HG02943 (cell line): Measurements from ENCODE around the gene KCNIP3.

ENCODE experiments used
- ATAC-seq: cut with Tn5 transposase; IDR thresholded peaks from one replicate; pipeline ENCODE4 v1.9.1; 2021; ENCODE audit warnings: mild to moderate bottlenecking, low read depth, moderate library complexity; ENCODE audit not compliant: unreplicated experiment

KCNIP3 gene

DNA sequence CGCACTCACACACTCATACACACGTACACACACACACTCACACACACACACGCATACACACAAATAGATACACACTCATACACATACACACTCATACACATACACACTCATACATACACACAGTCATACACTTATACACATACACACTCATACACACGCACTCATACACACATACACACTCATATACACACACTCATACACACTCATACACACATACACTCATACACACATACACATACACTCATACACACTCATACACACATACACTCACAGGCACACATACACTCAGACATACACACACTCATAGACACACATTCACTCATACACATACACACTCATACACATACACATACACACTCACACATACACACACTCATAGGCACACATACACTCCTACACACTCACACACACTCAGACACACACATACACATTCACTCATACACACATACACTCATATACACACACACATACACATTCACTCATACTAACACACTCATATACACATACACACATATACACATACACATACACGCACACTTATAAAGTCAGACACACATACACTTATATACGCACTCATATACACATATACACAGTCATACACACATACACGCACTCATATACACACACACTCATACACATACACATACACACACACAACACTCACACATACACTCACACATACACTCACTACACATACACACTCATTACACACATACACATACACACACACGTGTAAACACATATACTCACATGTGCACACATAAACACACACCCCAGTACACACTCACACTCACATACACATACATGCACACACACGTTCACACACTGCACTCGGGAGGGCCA, 28.7 kb downstream of the KCNIP3 start:
- no peak for ATAC-seq

DNA sequence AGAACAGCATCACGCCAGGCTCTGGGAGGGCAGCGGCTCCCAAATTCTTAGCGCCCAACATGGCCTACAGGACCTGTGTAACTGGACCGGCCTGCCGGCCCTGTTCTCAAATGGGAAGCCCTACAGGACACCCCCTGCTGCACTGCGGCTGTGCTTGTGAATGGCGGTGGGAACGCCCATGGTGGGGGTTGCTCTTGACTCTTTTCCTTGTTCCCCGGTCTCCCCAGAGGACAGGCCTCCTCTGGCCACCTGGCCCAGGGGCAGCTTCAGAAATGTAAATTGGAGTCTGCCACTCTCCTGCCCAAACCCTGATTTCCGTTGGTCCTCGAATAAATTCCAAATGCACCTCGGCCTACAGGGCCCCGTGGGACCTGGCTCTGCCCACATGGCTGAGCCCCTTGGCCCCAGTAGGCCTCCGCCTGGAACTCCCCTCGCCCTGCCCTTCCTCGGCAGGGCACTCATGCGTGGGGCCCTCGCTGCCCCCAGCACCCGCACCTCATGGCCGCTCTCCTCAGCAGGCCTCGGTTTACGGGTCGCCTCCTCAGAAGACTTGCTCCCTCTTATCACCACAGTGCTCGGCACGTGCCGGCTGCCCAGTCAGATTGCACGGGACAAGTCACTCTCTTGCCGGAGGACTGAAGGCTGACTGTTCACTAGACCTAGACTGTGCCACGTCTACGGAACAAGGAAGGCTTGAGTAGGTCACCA, 29.4 kb downstream of the KCNIP3 start:
- ATAC-seq = no peak

DNA sequence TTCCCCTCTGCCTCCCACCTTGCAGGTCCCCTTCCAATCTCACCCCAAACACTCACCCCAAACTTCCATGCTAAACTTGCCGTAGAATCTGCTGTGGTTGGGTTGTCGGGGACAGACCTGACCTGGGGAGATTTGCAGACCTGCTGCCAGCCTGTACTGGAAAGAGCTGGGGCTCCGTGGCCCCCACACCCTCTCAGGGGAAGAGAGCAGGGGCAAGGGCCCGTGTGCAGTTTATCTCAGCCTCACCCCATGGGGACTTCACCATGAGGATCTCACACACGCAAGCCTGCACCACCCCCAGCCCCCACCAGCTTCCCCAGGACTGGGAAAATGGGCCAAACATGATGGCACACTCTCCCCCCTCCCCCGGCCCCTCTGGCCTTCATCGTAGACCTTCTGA, 30.7 kb downstream of the KCNIP3 start:
- no peak for ATAC-seq

DNA sequence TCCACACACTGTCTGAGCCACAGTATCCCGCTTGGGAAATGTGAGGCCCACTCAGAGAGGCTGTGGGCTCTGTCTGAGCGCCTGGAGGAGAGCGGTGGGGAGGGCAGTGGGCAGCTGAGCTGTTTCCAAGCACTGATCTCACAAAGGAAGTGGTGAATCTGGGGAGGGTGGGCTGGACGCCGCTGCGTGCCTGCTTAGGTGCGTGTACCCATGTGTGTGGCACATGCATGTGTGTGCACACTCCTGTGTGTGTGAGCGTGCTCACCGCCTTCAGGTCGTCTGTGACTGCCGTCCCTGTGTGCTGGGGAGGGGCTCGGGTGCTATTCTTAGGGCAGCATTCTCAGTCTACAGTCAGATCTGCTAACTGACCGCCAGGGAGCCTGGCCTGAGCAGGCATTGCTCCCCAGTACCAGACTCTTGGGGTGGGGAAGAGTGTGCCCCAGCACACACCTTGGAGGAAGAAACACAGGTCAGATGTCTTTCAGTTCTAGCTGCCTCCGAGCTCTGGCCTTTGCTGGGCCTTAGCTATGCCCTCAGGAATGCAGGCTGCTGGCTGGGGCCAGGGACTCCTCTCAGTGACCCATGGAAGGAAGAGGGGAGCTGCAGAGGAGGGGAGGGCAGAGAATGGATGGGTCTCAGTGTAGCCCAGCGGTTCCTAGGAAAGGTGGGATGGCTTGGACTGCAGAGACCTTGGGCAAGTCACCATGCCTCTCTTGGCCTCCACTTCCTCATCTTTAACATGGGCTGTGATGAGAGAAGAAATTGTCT, 31.4 kb downstream of the KCNIP3 start:
- ATAC-seq = no peak

DNA sequence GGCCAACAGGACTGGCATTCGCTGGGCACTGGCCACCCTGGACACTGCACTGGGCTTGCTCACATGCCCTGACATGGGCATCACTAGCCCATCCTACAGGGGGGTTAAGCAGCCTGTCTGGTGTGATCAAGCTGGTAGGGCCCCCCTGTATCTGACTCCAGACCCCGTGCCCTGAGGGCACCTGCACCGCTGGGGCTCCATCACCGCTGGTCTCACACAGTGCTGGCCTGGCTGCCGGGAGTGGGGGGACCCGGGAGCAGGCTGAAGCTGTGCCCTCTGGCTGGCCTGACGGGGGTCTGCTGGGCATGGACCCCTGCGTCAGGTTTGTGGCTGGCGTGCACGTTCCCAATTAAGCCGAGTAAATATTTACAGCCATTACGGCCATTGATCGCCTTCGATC, 32.3 kb downstream of the KCNIP3 start:
- no peak for ATAC-seq

DNA sequence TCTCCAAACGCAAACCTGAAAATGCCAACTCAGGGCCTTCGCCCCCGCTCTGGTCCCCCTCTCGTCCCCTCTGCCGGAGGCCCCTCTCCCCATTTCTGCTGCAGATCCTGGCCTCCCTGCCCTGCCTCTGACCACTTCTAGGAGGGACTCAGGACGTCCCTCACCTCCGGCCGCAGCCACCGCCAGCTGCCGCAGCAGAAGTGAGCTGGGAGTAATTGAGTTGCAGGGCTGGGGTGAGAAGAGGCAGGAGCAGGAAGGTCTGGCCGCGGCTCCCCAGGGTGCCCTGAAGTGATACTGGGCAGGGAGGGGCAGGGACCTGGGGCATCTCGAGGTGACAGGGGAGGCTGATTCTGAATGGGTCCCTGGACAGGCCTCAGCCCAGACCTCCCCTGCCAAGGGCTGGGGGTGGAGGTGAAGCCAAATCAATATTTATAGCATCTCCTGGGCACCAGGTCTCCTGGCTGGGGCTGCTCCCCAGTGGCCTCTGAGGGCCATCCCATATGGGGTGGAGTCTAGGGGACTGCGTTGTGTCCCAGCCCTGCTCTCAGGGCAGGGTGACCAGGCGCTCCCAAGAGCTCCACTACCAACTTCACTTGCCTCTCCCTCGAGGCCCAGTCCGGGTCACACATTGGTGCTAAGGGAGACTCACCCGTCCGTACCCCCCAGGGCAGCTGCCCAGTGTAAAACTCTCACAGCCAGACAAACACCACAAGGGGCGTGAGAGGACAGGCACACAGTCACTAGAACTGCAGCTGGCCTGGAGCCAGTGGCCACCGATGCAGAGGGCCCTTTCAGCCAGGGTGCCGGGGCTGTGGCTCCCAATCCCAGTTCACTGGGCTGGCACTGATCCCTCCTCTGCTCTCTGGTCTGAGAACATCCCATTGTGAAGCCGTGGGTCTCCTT, 33.0 kb downstream of the KCNIP3 start:
- no peak for ATAC-seq

DNA sequence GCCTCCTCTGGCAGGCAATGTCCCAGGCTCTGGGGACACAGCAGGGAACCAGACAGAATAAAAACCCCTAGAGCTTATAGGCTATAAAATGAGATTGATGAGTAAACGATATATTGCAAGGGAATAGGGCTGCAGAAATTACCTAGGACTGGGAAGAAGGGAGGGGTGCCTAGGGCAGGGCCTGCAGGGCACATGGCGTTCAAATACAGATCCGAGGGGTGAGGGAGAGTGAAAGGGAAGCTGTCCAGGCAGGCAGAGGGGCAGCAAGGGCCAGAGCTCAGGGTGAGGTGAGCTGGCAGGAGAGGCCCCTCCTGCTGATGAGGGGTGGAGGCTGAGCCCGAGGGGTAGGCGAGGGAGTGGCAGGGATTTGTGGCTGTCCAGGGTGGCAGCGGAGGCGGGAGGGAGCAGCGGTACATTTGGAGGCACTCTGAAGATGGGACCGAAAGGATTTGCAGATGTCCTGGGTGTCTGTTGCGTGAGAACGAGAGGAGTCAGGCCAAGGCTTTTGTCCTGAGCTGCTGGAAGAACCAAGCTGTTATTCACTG, 33.7 kb downstream of the KCNIP3 start:
- ATAC-seq = no peak

DNA sequence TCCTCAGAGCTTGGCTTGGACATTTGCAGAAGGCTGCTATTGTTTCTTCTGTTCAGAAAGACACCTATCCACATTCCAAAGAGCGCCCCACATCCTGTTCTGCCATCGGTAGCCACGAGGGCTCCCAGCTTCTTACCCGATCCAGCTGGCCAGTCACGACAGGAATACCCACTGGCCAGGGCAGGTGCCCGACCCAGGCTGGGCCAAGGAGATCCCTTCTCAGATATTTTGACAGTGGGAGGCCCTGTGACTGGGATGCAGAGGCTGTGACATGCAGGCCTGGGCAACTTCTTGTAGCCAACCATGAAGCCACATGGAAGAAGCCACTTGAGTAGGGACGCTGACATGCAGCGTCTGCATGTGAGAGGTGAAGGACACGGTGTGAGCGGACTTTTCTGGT, 34.5 kb downstream of the KCNIP3 start:
- ATAC-seq = no peak

DNA sequence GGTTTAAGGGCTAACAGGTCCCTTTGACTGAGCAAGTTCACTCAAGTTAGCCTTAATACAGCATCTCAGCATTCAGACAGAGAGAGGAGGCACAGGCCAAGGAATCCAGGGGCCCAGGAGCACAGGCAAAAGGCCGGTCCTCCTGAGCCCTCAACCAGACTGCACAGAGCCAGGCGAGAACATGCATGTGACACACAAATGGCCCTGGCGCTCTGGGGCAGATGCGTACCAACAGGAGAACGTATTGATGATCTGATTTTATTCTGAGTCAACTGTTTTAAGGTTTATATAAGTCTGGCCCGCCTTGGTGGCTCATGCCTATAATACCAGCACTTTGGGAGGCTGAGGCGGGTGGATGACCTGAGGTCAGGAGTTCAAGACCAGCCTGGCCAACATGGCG, 34.9 kb downstream of the KCNIP3 start:
- no peak for ATAC-seq

DNA sequence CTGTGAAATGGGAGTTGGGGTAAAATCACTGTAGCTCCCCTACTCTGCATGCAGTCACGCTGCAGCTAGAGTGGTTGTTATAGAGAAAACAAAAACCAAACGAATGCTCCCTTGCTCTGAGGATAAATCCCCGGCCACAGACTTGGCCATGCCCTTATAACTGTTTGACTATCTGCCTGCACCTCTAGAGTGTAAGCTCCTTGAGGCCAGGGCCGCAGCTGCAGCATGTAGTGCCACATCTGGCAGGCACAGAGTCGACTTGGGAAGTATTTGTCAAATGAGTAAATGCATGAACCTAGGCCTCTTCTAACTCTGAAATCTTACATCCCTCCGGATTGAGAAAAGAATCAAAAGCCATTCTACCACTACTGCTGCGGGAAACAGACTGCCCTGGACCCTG, 35.9 kb downstream of the KCNIP3 start:
- no peak for ATAC-seq

DNA sequence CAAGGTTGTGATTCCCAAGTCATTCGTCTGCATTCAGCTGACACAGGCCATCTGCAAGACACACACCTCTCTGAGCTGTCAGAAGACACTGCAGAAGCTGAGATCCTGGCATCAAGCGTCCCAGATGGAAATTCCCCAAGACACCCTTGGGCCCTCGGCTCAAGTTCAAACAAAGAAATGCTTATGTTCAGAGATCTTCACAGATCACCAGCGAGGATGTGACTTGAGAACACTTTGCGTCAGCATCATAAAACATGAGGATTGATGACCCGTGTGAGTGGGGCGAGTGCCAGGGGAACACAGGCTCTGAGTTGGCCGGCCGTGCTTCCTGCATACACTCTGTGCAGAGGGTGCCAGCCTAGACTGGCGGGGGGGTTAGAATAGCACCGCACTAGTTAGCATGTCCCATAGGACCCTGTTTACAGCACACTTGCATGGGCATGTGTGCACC, 36.8 kb downstream of the KCNIP3 start:
- no peak for ATAC-seq

DNA sequence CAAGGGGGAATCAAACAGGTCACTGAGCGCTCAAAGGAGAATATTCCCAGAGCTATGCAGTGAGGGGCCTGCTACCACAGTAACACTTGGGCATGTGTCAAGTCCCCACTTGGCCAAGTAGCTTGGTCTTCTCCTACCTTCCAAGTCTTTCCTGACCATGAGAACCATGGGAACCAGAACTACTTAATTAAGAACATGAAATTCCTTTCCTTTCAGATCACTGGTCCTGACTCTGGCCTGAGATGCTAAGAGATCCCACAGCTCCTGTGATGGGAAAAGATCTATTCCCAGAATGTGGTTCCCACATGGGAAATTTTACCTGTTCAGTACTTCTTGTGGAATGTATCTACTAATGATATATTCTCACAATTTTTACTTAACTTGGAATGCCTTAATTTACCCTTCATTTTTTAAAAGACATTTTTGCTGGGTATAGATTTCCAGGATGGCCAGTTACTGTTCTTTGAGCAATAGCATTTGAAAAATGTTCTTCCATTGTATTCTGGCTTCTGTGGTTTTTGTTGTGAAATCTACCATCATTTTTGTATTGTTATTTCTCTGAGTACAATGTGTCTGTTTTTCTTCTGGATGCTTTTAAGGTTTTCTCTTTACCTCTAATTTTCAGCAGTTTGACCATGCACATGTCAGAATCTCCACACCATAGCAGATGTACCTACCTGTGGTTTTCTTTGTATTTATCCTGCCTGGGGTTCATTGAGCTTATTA, 37.9 kb downstream of the KCNIP3 start:
- no peak for ATAC-seq

DNA sequence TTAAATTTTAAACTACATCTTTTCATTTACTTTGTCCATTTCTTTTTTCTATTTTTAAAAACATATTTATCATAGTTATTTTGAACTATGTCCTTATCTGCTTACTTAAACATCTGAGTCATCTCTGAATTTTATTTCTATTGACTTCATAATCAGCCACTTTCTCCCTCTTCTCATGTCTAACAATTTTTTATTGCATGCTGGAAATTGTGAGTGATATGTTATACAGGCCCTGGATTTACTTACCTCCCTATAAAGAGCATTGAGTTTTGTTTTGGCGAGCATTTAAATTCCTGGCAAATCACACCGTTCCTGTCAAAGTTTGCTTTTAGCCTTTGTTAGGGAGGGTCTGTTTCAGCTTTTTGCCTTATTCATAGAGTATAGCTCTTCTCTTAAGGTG, 39.3 kb downstream of the KCNIP3 start:
- ATAC-seq = no peak

DNA sequence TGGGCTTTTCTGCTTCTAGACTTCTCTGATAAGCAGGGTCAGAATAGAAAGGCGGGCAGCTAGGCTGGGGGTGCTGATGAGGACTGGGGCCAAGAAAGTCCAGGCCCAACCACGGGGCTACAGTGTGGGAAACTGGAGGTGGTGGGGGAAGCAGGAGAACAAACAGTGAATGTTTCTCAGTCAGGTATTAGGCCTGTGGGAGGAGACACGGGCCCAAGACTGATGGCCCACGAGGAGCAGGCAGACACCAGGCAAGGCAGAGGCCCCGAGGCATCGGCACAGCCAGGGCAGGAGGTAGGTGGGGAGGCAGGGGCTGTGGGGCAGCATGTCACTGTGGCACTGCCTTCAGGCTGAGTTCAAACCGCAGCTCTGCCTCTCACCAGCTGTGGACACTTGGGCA, 40.7 kb downstream of the KCNIP3 start:
- no peak for ATAC-seq

DNA sequence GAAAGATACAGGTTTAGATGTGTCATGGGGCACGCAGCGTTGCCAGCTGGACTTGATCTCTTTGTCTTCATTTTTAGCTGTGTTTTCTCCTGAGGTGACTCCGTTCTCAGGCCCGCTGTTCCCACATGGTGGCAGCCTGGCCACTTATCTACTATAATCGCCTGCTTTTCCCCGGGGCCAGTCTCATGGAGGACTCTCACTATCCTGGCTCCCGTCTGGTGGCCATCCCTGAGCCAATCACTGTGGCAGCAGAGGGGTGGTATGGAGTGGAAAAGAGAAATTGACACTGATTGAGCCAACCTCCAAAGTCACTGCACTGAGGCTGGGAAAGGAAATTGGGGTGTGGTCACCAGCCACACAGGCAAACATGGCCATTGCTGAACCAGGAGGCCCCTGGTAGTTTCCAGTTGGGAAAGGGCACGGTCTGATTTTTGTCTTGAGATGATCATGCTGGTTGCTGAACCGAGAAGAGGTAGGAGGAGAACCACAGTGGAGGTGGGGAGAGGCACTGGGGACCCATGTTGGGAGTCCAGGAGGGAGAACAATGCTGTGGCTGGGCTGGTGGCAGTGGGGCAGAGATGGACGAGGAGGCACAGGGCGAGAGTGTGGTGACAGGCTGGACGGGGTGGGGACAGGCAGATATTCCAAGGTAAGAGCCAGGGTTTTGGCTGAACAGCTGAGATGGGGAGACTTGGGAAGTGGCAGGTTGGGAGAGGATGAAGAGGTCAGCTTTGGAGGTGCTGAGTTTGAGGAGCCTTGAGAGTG, 45.6 kb downstream of the KCNIP3 start:
- no peak for ATAC-seq

DNA sequence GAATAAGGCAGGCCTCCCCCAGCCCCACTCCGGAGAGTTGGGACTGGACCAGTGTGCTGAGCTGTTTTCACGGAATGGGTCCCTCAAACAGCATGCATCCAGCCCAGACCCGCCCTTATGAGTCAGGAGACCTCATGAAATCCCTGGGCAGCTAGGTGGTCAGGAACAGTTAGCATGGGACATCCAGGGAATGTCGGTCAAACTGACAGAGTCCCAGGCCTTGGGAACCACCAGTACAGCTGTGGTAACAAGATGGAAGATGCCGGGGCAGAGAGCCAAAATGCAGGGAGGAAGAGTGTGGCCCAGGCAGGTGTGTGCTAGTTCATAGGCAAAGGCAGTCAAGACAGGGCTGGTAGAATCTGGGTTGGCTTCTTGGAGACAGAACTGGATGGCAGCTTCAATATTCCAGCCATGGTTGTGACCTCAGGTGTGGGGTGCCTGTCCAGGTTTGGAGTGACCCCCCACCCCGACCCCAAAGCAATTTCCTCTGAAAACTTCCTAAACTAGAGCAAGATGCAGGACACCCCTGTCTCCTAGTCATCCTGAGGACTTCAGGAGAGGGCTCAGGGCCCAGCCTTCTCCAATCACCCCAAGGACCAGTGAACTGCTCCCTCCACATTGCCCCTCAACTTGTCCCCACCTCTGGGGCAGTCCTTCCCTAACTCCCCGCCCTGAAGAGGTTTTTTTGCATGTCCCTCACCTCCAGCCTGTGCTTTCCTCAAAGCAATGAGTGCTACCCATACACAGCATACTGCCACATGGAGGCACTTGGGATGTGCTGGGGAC, 46.5 kb downstream of the KCNIP3 start:
- no peak for ATAC-seq

DNA sequence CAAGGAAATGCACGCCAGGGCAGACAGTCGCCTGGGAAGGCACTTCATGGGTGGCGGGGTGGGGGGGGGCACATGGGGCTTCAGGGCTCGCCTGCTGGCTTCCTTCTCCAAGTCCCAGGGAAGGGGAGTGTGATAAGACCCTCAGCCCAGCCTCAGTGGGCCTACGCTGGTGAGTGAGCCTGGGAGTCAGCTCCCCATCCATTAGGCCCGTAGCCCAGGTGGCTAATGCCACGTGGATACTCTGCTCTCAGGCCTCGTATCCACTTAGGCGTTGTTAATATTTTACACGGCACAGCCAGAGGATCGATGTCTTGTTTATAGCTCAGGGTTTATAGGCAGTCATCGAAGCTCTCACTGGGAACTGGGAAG, 47.1 kb downstream of the KCNIP3 start:
- ATAC-seq = no peak

DNA sequence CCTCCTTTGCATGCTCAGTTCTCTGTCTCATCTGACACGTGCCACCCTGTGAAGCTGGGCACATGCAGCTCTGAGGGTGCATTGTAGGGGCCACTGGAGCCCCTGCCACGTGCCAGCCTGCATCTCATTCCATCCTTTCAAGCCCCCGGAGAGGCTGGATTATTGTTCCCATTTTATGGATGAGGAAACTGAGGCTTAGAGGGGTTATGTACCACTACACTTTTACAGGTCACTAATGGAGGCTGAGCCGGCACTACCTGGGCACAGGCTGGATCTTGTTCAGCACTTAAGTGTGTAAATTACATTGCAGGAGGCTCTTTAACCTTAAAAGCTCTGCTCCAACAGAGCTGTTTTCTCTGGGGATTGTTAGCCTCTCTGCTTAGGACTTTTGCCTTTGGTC, 47.5 kb downstream of the KCNIP3 start:
- no peak for ATAC-seq
